ENCODE measurements around the gene CDK14.
"Not testable (repeated sequence)": the region's sequence is repeated elsewhere in the genome, so short reads cannot be mapped to it uniquely, and the experiment has no call there.

CDK14 gene

DNA sequence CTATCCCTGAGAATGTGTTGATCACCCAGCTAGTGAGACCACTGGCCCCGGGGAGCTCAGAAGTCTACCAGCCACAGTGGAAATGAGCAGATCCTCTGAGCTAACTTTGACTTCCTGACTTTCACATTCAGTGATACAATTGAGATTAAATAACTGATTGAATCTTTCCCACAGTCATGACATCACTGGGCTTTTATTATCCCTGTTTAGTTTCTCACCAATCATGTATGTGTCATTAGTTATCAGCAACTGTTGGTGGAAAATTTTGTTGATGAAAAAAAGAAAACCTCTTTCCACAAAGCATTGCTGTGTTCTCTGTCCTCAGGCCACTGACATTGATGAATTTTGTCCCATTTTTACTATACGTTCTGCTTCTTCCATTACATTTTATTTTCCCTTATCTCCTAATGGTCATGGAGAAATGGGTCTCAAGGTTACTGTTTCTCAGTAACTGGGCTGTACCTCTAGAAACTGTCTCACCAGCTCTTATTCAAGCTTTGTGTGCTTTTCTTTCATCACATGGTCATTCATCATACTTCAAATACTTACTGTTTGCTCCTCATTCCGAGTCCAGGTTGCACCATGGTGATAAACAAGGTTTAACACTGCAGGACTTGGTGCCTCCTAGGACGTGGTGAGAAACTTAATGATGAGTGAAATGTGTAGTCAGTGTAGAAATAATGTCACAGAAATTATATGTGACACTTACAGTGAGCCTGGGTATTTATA lies 304.7 kb downstream of the CDK14 start:
- no peak for DNase-seq (ENCODE audit: low read depth)

DNA sequence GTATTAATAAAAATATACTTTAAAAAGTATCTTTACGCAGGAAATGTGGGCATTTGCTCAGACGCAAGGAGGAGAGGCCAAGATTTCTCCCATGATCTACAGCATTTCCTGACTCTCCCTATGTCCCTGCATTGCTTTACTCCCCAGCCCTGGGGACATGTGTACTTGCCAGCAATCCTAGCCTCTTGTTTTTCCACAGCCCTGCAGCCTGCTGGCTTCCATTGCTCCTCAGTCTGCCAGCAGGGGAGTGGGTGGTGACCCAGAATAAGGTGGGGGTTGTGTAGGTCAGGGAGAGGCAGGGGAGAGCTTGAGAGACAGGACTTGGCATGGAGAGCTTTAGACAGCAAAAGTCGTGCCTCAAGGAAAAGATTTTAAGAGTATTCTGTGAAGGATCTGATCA lies 307.7 kb downstream of the CDK14 start:
- no peak for DNase-seq (ENCODE audit: low read depth)

- DNase-seq (ENCODE audit: low read depth), result no peak
These were observed 314.0 kb downstream of the CDK14 start for GRCh38 chr7:90910136-90910535.

DNA sequence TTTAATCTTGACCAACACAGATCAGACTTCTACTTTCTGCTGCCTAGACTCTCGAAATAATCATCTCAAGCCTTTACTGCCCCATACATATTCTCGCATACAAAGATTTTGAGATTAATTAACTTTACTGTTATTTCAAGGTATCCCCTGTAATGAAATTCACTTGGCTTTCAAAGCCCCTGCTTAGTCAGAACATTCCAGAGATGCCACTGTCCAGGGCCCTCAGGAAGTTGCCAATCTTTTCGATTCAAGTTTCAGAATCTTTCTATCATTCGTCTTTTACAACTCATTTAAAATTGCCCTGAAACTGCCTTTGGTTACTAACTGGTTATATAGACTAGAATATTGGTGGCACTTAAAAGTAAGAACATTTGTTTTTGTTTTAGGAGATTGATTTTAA lies 320.2 kb downstream of the CDK14 start:
- DNase-seq (ENCODE audit: low read depth), result no peak

DNA sequence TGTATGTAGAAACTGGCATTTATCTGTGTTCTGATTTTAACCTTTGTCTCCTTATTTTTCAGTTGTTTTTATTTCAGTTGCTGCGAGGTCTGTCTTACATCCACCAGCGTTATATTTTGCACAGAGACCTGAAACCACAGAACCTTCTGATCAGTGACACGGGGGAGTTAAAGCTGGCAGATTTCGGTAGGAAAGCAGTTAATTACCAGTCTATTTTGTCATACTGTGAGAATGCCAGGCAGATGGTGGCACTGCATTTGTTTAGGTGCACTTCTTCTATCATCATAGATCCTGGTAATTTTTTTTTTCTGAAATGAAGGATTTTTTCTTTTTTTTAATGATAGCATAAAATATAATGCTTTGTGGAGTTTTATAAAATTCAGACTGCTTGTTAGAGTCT lies 321.4 kb downstream of the CDK14 start:
- DNase-seq (ENCODE audit: low read depth), result no peak

- DNase-seq (ENCODE audit: low read depth), result no peak
These were observed 322.2 kb downstream of the CDK14 start for GRCh38 chr7:90918303-90918702.

DNA sequence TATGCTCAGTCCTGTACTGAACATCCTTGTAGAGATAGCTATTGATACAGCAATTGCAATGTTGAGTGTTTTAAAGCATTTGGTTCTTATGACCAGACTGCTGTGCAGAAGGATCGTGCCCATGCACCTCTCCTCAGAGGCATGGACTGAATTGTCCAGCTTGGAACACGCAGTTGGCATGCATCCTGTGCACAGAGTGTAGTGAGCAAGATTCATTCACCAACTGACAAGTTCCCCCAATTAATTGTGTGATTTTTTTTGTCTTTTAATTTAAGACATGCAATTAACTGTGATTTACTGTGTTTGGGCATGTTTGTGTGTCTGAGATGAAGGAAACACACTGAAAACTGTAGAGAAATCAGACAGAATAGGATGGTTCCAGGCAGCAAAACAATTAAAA lies 323.7 kb downstream of the CDK14 start:
- no peak for DNase-seq (ENCODE audit: low read depth)

GRCh38 chr7:90920336-90920735 lies 324.2 kb downstream of the CDK14 start:
- no peak for DNase-seq (ENCODE audit: low read depth)

DNA sequence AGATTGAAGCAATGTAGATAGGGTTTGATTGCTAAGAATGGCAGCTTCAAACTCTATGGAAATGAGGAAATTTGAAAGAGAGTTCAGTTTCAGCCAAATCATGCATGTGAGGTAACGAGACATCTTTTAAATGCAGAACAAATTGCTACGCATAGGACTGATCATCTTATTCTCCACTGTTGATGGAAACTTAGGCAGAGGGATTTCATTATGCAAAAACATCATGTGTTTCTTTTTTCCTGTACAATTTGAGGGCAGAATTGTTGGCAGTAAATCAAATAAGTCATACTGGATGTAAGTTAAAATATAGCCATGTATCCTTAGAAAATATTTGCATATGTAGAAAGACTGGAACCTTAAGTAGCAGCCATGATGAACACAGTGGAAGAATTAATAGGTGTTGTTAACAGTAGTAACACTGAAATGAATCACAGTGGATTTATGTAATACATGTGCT lies 327.4 kb downstream of the CDK14 start:
- no peak for DNase-seq (ENCODE audit: low read depth)

DNA sequence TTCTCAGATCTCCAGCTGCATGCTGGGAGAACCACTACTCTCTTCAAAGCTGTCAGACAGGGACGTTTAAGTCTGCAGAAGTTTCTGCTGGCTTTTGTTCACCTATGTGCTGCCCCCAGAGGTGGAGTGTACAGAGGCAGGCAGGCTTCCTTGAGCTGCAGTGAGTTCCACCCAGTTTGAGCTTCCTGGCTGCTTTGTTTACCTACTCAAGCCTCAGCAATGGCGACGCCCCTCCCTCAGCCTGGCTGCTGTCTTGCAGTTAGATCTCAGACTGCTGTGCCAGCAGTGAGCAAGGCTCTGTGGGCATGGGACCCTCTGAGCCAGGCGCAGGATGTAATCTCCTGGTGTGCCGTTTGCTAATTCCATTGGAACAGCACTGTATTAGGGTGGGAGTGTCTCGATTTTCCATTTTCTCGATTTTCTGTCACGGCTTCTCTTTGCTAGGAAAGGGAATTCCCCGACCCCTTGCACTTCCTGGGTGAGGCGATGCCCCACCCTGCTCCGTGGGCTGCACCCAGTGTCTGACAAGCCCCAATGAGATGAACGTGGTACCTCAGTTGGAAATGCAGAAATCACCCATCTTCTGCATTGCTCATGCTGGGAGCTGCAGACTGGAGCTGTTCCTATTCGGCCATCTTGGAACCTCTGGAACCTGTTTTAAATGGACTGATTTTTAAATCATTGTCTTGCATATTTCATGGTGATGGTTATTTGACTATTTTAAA lies 332.7 kb downstream of the CDK14 start:
- not testable (repeated sequence) for DNase-seq (ENCODE audit: low read depth)

GRCh38 chr7:90931986-90932916 lies 336.1 kb downstream of the CDK14 start:
- DNase-seq (ENCODE audit: low read depth), result no peak

DNA sequence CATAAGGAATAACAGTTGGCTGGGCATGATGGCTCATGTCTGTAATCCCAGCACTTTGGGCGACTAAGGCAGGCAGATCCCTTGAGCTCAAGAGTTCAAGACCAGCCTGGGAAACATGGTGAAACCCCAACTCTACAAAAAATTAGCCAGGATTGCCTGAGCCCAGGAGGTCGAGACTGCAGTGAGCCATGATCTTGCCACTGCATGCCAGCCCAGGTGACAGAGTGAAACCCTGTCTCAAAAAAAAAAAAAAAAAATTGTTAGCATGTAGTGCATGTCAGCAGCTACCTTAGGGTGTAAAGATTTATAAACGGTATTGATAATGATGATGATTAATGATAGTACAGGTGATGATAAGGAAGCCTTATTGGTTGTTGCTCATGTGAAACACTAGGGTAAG lies 336.9 kb downstream of the CDK14 start:
- DNase-seq (ENCODE audit: low read depth), result no peak

GRCh38 chr7:90933984-90934383 lies 337.9 kb downstream of the CDK14 start:
- DNase-seq (ENCODE audit: low read depth), result no peak

DNA sequence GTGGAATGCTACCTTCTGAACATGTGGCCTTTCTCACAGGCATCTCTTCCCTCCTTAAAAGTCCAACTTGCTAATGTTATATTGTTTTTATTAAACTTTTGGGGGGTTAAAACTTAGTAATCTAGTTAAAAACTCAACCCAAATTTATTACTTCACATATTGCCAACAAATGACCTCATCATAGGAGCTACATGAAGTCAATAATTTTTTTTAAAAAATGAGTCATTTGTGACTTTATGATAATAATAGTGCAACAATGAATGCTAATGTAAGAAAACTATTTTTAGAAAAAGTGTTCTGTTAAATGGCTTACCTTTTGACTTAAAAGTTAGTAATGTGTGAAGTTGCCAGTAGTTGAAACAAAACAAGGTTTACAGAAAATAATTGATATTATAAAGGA lies 342.2 kb downstream of the CDK14 start:
- DNase-seq (ENCODE audit: low read depth), result no peak

GRCh38 chr7:90939666-90940065 lies 343.5 kb downstream of the CDK14 start:
- DNase-seq (ENCODE audit: low read depth), result no peak

DNA sequence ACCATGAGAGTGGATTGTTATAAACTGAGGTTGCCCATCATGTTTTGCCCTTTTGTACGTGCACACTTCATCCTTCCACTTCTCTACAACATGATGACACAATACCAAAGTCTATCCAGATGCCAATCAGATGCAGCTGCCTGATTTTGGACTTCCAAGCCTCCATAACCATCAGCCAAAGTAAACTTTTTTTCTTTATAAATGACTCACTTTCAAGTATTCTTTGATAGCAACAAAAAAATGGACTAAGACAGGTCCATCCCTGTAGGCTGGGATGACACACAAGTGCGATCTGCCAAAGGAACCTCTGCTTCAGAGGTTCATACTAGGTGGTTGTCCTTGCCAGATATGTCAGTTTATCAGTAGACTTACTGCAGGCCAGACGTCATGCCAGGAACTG lies 347.9 kb downstream of the CDK14 start:
- no peak for DNase-seq (ENCODE audit: low read depth)

DNA sequence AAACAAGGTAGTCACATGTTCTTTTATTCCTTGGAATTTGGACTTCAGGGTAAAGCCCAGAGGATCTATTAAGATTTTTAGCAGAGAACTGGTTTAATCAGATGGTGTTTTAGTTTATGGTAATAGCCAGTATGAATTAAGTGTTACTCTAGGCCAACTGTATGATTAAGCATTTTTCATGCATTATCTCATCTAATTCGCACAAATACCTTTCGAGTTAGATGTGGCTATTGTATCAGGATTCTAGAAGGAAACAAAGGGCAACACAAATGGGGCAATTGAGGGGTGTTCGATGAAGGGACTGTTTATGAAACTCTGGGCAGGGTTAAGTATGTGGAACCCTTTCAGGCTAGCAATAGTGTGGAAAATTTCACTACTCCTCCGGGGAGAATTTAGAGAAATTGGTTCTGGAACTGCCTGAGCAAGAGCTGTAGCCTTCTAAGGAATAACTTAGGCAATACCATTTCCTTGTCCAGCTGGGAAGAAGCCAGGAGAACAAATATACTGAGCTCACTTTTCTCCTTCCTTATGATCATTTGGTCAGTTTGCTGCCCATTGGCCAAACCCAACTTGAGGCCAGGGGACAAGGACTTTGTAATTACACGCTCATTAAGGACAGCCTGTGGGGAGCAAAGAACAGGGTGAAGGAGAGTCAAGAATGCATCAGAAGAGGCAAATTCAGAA lies 349.1 kb downstream of the CDK14 start:
- no peak for DNase-seq (ENCODE audit: low read depth)

GRCh38 chr7:90946730-90947501 lies 350.8 kb downstream of the CDK14 start:
- no peak for DNase-seq (ENCODE audit: low read depth)

- DNase-seq (ENCODE audit: low read depth), result no peak
These were observed 352.0 kb downstream of the CDK14 start for GRCh38 chr7:90948085-90948484.

DNA sequence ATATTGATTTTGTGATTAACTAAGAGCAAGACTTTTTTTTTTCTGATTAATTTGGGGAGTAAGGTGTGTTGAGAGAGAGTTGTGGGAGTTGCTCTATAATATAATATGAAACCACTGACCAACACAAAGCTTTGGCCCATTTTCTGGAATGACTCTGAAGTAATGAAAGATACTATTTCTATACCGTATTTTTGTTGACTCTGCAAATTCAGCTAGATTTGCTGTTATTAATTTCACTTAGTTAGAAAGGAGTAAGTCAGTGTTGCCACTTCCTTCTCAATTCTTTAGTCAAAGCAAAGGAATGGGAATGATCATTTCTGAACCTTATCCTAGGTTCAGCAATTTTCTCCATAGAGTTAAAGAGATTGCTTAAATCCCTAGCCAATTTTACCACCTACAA lies 355.1 kb downstream of the CDK14 start:
- DNase-seq (ENCODE audit: low read depth), result no peak
